Loucy (cell line): ENCODE results near the gene ALOX5AP.

Experiments
- H2AFZ ChIP-seq: fragments of 200-600 bp; sonication (generic); 2 replicates; pipeline ENCODE4 v1.6.0; 2016; ENCODE audit warnings: antibody characterized with exemption, mild to moderate bottlenecking, low read length, moderate library complexity
- H3F3A ChIP-seq: fragments of 200-600 bp; 2 replicates; pipeline ENCODE4 v1.6.0; 2016; ENCODE audit warnings: antibody characterized with exemption, low read depth, mild to moderate bottlenecking
- H3K27me3 ChIP-seq: fragments of 200-600 bp; sonication (generic); 2 replicates; pipeline ENCODE4 v1.6.1; 2014; ENCODE audit warnings: low read length, mild to moderate bottlenecking; ENCODE audit not compliant: insufficient read depth, poor library complexity, severe bottlenecking
- H3K36me3 ChIP-seq: fragments of 200-600 bp; sonication (generic); 2 replicates; pipeline ENCODE4 v1.6.1; 2016; ENCODE audit warnings: low read length; ENCODE audit not compliant: insufficient read depth
- H3K4me1 ChIP-seq: fragments of 200-600 bp; sonication (generic); 2 replicates; pipeline ENCODE4 v1.5.1; 2014; ENCODE audit warnings: low read length, mild to moderate bottlenecking; ENCODE audit not compliant: insufficient read depth, poor library complexity, severe bottlenecking
- H3K4me2 ChIP-seq: fragments of 200-600 bp; sonication (generic); 2 replicates; pipeline ENCODE4 v1.6.0; 2014; ENCODE audit warnings: antibody characterized with exemption, low read length, low read depth, mild to moderate bottlenecking; ENCODE audit not compliant: poor library complexity, severe bottlenecking
- H3K4me3 ChIP-seq: fragments of 200-600 bp; sonication (generic); 2 replicates; pipeline ENCODE4 v1.5.1; 2014; ENCODE audit warnings: low read length, mild to moderate bottlenecking, mixed read lengths; ENCODE audit not compliant: poor library complexity, severe bottlenecking
- H3K79me2 ChIP-seq: fragments of 200-600 bp; sonication (generic); 2 replicates; pipeline ENCODE4 v1.6.1; 2014; ENCODE audit warnings: low read length; ENCODE audit not compliant: insufficient read depth
- H3K9ac ChIP-seq: fragments of 200-600 bp; sonication (generic); 2 replicates; pipeline ENCODE4 v1.6.0; 2014; ENCODE audit warnings: mild to moderate bottlenecking, low read depth, low read length, moderate library complexity; ENCODE audit not compliant: poor library complexity, severe bottlenecking
- H3K9me2 ChIP-seq: fragments of 200-600 bp; sonication (generic); replicated peaks from 2 replicates; pipeline ENCODE4 v1.6.1; 2016; ENCODE audit warnings: low read depth, low read length, mixed read lengths
- H3K9me3 ChIP-seq: fragments of 200-600 bp; sonication (generic); 2 replicates; pipeline ENCODE4 v1.6.1; 2014; ENCODE audit warnings: mild to moderate bottlenecking, antibody characterized with exemption, low read length, low read depth; ENCODE audit not compliant: insufficient read depth
- H4K20me1 ChIP-seq: fragments of 200-600 bp; sonication (generic); 2 replicates; pipeline ENCODE4 v1.6.0; 2014; ENCODE audit warnings: antibody characterized with exemption, low read length, mild to moderate bottlenecking; ENCODE audit not compliant: insufficient read depth, poor library complexity, severe bottlenecking
- EZH2phosphoT487 ChIP-seq: fragments of 200-600 bp; IDR thresholded peaks from 2 replicates; pipeline ENCODE4 v1.6.1; 2018; ENCODE audit warnings: antibody characterized with exemption, mild to moderate bottlenecking, moderate library complexity, borderline replicate concordance
- TF ChIP-seq, protein P1 (sequence below): fragments of 200-600 bp; sonication (generic); conservative IDR thresholded peaks from 2 replicates; pipeline ENCODE4 v1.5.1; 2014; ENCODE audit warnings: mild to moderate bottlenecking, antibody characterized with exemption, low read length

Gene ALOX5AP

GRCh38 chr13:30731361-30732045, 3.8 kb upstream of the ALOX5AP start:
- no peaks in the 10 kb centered on the region for H3K9me3 ChIP-seq
- no peaks in the 10 kb centered on the region for H3F3A ChIP-seq
- no peaks in the 10 kb centered on the region for H4K20me1 ChIP-seq
- peaks cover 22% of the 10 kb centered on the region for H3K4me1 ChIP-seq
- no peaks in the 10 kb centered on the region for H3K36me3 ChIP-seq
- no peak overlapping the region for H2AFZ ChIP-seq
- no peaks in the 10 kb centered on the region for H3K27me3 ChIP-seq
- H3K4me2 ChIP-seq = no peak overlapping the region
- H3K4me3 ChIP-seq = no peak overlapping the region
- TF ChIP-seq, protein P1, sequence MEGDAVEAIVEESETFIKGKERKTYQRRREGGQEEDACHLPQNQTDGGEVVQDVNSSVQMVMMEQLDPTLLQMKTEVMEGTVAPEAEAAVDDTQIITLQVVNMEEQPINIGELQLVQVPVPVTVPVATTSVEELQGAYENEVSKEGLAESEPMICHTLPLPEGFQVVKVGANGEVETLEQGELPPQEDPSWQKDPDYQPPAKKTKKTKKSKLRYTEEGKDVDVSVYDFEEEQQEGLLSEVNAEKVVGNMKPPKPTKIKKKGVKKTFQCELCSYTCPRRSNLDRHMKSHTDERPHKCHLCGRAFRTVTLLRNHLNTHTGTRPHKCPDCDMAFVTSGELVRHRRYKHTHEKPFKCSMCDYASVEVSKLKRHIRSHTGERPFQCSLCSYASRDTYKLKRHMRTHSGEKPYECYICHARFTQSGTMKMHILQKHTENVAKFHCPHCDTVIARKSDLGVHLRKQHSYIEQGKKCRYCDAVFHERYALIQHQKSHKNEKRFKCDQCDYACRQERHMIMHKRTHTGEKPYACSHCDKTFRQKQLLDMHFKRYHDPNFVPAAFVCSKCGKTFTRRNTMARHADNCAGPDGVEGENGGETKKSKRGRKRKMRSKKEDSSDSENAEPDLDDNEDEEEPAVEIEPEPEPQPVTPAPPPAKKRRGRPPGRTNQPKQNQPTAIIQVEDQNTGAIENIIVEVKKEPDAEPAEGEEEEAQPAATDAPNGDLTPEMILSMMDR = no peak
- H3K9me2 ChIP-seq = no peaks in the 10 kb centered on the region
- no peak overlapping the region for H3K9ac ChIP-seq
- peaks cover 18% of the 10 kb centered on the region for H3K79me2 ChIP-seq

GRCh38 chr13:30732046-30732390, 3.3 kb upstream of the ALOX5AP start:
- no peak overlapping the region for H3K4me3 ChIP-seq
- TF ChIP-seq EZH2phosphoT487 = no peak
- TF ChIP-seq, protein P1 = no peak
- peaks cover 27% of the 10 kb centered on the region for H3K4me1 ChIP-seq
- no peak overlapping the region for H3K4me2 ChIP-seq
- no peaks in the 10 kb centered on the region for H3K27me3 ChIP-seq
- H3K9me2 ChIP-seq = no peaks in the 10 kb centered on the region
- no peak overlapping the region for H2AFZ ChIP-seq
- H3K36me3 ChIP-seq = no peaks in the 10 kb centered on the region
- no peak overlapping the region for H3K9ac ChIP-seq
- no peaks in the 10 kb centered on the region for H3F3A ChIP-seq
- H4K20me1 ChIP-seq = no peaks in the 10 kb centered on the region
- no peaks in the 10 kb centered on the region for H3K9me3 ChIP-seq
- H3K79me2 ChIP-seq = peaks cover 24% of the 10 kb centered on the region

DNA sequence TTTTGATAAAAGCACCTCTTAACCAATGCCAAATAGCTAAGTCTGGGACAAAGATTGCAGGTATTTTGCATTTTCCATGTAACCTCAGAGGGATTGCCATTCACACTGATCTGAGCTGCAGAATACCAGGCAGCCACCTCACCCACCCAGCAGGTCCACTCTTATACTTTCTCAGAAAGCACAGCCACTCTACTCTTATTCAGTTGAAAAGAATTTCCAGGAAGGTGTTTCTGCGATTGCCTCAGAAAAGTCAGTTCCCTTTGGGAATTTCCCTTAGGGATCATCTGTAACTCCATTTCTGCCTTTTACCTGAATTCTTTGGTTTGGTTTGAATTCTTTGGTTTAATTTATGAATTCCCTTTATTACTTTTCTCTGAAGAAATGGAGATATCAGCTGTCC, 904 bp upstream of the ALOX5AP start:
- no peak overlapping the region for H2AFZ ChIP-seq
- H3K9me3 ChIP-seq = no peaks in the 10 kb centered on the region
- H3K4me1 ChIP-seq = peaks cover 47% of the 10 kb centered on the region
- no peaks in the 10 kb centered on the region for H3K27me3 ChIP-seq
- H3F3A ChIP-seq = peaks cover 9% of the 10 kb centered on the region; the same call in 1 of the 2 replicates
- TF ChIP-seq, protein P1 = no peak
- TF ChIP-seq EZH2phosphoT487 = no peak
- H3K36me3 ChIP-seq = no peaks in the 10 kb centered on the region
- no peaks in the 10 kb centered on the region for H4K20me1 ChIP-seq
- H3K4me3 ChIP-seq = peak overlapping the region; percentile 80
- peaks cover 43% of the 10 kb centered on the region for H3K79me2 ChIP-seq
- peak overlapping the region; percentile 99 for H3K4me2 ChIP-seq
- H3K9ac ChIP-seq = peak overlapping the region; percentile 89
- no peaks in the 10 kb centered on the region for H3K9me2 ChIP-seq
